ENCODE results near the gene RGS3.

DNA sequence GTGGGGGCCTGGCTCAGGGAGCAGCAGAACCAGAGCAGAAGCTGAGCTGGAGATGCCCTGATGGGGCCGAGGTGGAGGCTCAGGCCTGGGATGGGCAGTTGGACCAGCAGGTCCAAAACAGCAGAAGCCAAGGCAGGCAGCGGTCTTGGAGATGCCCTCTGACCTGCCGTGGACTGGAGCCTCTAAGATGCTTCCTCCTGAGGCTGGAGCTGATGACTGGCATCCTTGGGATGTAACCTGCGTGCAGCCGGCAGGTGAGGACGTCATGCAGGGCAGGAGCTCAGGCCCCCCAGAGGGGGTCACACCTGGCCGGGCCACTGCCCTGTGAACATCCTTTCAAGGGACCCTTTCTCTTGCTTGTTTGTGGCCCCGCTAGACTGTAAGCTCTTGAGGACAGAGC lies 162.0 kb downstream of the RGS3 start:
- TF ChIP-seq HOXA7 (CRISPR knock-in tag; IDR thresholded peaks at IDR 0.05; ENCODE audit: borderline replicate concordance) (no peak), ZNF266 (tag by site-specific recombination; IDR thresholded peaks at IDR 0.05; ENCODE audit: low read depth) (no peak), ZBTB17 (tag by site-specific recombination; IDR thresholded peaks at IDR 0.05) (no peak), ZNF146 (tag by site-specific recombination; IDR thresholded peaks at IDR 0.05) (no peak), ZNF324 (tag by site-specific recombination; IDR thresholded peaks at IDR 0.05) (no peak), ZNF626 (tag by site-specific recombination; IDR thresholded peaks at IDR 0.05) (no peak), ZNF121 (tag by site-specific recombination; IDR thresholded peaks at IDR 0.05) (no peak), ZNF664 (tag by site-specific recombination; IDR thresholded peaks at IDR 0.05) (no peak)

Measured in HEK293 (cell line).